Gastrocnemius medialis (tissue), 4 donors: Measurements from ENCODE around the gene TAF1A. TPM values are rescaled to one million over a fixed set of nuclear protein-coding genes. Genes with fewer than 3 reads are reported as not detected.
A peak's percentile ranks its signal among the peaks of the same experiment; 100 is the strongest.
"Not testable (repeated sequence)": the region's sequence is repeated elsewhere in the genome, so short reads cannot be mapped to it uniquely, and the experiment has no call there.

Experiments
- ATAC-seq, 2 donors: fragments of 150-250 bp; one replicate each; pipeline ENCODE4 v1.9.1; 2016
- DNase-seq, 2 donors: peaks; one replicate each; pipeline ENCODE4 v3.0.0-alpha.2; 2019
- H3K27ac ChIP-seq, 4 donors: fragments of 200-600 bp; sonication (generic); 1 replicate in 1 of 4; 2 replicates in 3 of 4; pipeline ENCODE4 v1.5.1; 2016 to 2018; ENCODE audit warnings: mild to moderate bottlenecking in 2 of 4, moderate library complexity in 1 of 4
- H3K27me3 ChIP-seq, 3 donors: fragments of 200-600 bp; sonication (generic) in 2 of 3; 1 replicate in 1 of 3; 2 replicates in 2 of 3; pipeline versions ENCODE4 v1.5.1 to v1.6.0; 2016 to 2019; ENCODE audit warnings: mild to moderate bottlenecking in 1 of 3, moderate library complexity in 1 of 3
- H3K36me3 ChIP-seq, 2 donors: fragments of 200-600 bp; sonication (generic) in 1 of 2; one replicate each; pipeline ENCODE4 v1.5.1; 2017 to 2018
- H3K4me1 ChIP-seq, 2 donors: fragments of 200-600 bp; sonication (generic) in 1 of 2; one replicate each; pipeline ENCODE4 v1.5.1; 2016 to 2017; ENCODE audit warnings: mild to moderate bottlenecking in 2 of 2
- H3K4me3 ChIP-seq, 4 donors: fragments of 200-600 bp; sonication (generic) in 3 of 4; 1 replicate in 1 of 4; 2 replicates in 3 of 4; pipeline ENCODE4 v1.5.1; 2016 to 2019; ENCODE audit warnings: mild to moderate bottlenecking in 2 of 4
- H3K9me3 ChIP-seq, 3 donors: fragments of 200-600 bp; sonication (generic) in 2 of 3; 1 replicate in 1 of 3; 2 replicates in 2 of 3; pipeline ENCODE4 v1.5.1; 2016 to 2019
- POLR2A ChIP-seq, 2 donors: fragments of 450-650 bp; IDR thresholded peaks; one replicate each; pipeline ENCODE4 v1.6.1; 2017; ENCODE audit warnings: antibody characterized with exemption in 2 of 2, mild to moderate bottlenecking in 2 of 2, moderate library complexity in 2 of 2
- in situ Hi-C, 4 donors: fragments of 200-750 bp; cut with MboI; loops; one replicate each; pipeline versions ENCODE4 v1.15.0 to v1.8.0; 2017; ENCODE audit warnings: low sequenced_read_pairs in 4 of 4
- intact Hi-C: fragments of 100-400 bp; cut with DNase I; formaldehyde crosslinking; loops from one replicate; pipeline ENCODE4 v1.15.1; 2023; ENCODE audit warnings: low total_unique reads
- total RNA-seq, 4 donors: library from RNA; depleted of rRNA; stranded (reverse); fragments of >200 nt; gene quantifications; one replicate each; pipeline versions ENCODE4 v1.1.0 to v1.2.3, GENCODE V29; 2016
- TF ChIP-seq, protein P1 (sequence below), 5 experiments: fragments of 450-650 bp in 3 of 5; fragments of 200-600 bp in 2 of 5; sonication (generic) in 2 of 5; IDR thresholded peaks in 4 of 5; conservative IDR thresholded peaks in 1 of 5; 1 replicate in 4 of 5; 2 replicates in 1 of 5; pipeline ENCODE4 v1.5.1; 2016 to 2019; ENCODE audit warnings: antibody characterized with exemption in 5 of 5, mild to moderate bottlenecking in 3 of 5, moderate library complexity in 3 of 5

TAF1A gene
- total RNA-seq, 4 donors from 2014 or later = 1.5 to 3.4 (median 1.6) TPM

DNA sequence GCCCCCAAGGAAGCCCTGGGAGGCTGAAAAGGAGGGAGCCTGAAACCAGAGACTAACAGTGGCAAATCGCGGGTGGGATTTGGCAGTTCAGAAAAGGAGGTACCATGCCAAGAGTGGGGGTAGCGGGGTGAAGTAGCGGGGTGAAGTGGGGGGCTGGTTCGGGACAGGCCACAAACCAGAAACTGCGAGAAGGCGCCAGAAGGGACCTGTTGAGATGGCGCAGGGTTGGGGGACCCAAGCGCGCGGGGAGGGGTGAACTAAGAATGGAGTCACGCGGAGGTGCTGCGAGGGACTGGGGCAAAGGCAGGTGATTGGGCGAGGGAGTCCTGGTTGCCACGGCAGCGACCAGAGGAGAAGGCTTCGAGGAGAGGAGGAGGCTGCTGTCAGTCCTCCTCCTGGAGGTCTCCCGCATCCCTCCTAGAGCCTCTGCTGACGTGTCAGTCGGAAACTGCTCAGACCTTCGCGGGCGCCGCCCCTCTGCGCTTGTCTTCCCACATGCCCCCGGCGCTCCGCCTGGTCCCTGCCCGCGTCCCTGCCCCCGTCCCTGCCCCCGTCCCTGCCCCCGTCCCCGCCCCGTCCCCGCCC, 27.7 kb upstream of the TAF1A start:
- Histone ChIP-seq H3K36me3 (peaks cover 0 to 13% of the 10 kb centered on the region in 2 donors), H3K4me3 (peak overlapping the region; percentile 61 to 73 (median 68)), H3K9me3 (no peaks in the 10 kb centered on the region), H3K4me1 (peaks cover 12 to 13% of the 10 kb centered on the region in 2 donors), H3K27ac (peak overlapping the region; percentile 52 to 71 (median 62)), H3K27me3 (no peaks in the 10 kb centered on the region)
- peak; percentile 91 to 93 for ATAC-seq
- in situ Hi-C loops = no loop called here
- peak; percentile 80 to 82 for DNase-seq
- intact Hi-C loops = no loop called here
- TF ChIP-seq, protein P1, sequence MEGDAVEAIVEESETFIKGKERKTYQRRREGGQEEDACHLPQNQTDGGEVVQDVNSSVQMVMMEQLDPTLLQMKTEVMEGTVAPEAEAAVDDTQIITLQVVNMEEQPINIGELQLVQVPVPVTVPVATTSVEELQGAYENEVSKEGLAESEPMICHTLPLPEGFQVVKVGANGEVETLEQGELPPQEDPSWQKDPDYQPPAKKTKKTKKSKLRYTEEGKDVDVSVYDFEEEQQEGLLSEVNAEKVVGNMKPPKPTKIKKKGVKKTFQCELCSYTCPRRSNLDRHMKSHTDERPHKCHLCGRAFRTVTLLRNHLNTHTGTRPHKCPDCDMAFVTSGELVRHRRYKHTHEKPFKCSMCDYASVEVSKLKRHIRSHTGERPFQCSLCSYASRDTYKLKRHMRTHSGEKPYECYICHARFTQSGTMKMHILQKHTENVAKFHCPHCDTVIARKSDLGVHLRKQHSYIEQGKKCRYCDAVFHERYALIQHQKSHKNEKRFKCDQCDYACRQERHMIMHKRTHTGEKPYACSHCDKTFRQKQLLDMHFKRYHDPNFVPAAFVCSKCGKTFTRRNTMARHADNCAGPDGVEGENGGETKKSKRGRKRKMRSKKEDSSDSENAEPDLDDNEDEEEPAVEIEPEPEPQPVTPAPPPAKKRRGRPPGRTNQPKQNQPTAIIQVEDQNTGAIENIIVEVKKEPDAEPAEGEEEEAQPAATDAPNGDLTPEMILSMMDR (IDR thresholded peaks at IDR 0.05 in 4 of 5, conservative IDR thresholded peaks at IDR 0.05 in 1 of 5) = no peak

DNA sequence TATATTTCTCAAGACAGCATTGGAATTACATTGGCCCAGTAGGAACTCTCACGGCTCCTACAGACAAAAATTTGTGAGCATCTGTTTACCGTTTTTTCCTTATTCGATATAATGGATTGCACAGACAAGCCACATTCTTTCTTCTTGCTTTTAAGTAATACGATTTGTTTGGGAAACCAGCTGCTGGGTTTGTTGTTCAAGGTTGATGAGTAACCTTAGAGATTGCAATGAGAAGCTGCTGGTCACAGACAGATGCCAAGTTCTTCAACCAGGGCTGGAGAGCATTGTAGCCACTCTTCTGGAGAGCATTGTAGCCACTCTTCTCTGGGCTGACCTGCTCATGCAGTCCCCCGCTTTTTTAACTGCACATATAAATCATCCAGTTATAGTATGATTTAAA, 26.8 kb upstream of the TAF1A start:
- intact Hi-C loops = no loop called here
- TF ChIP-seq, protein P1 (IDR thresholded peaks at IDR 0.05 in 4 of 5, conservative IDR thresholded peaks at IDR 0.05 in 1 of 5) = no peak
- no peak for TF ChIP-seq POLR2A (IDR thresholded peaks at IDR 0.05)
- in situ Hi-C loops = no loop called here
- ATAC-seq (no peak), DNase-seq (no peak)
- no peaks in the 10 kb centered on the region for H3K27me3 ChIP-seq
- H3K9me3 ChIP-seq = no peaks in the 10 kb centered on the region
- H3K36me3 ChIP-seq = peaks cover 0 to 4% of the 10 kb centered on the region in 2 donors
- no peak overlapping the region for H3K4me3 ChIP-seq
- peaks cover 12 to 13% of the 10 kb centered on the region in 2 donors for H3K4me1 ChIP-seq
- H3K27ac ChIP-seq = no peak overlapping the region

DNA sequence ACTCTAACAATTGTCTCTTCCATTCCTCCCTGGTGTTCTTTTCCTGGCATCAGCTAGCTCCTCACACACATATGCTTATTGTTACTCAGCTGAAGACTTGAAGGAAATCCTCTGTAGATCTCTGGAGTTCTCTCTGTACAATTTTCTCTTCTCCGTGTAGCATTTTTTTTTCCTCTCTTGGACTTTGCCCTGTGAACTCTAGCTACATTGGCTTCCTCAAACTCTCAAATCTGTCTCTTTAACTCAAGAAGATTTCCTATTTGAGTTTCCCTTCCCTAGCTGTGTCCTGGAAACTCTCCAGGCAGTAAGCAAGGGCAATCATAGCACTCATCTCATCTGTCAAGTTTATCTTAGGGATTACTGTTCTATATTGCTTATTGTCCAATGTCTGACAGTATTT, 23.9 kb upstream of the TAF1A start:
- ATAC-seq (no peak), DNase-seq (no peak)
- H3K4me1 ChIP-seq = peaks cover 2 to 7% of the 10 kb centered on the region in 2 donors
- TF ChIP-seq, protein P1 (IDR thresholded peaks at IDR 0.05 in 4 of 5, conservative IDR thresholded peaks at IDR 0.05 in 1 of 5) = no peak
- no peak for TF ChIP-seq POLR2A (IDR thresholded peaks at IDR 0.05)
- no peaks in the 10 kb centered on the region for H3K27me3 ChIP-seq
- no peak overlapping the region for H3K4me3 ChIP-seq
- no peak overlapping the region for H3K27ac ChIP-seq
- in situ Hi-C loops = no loop called here
- intact Hi-C loops = no loop called here
- no peaks in the 10 kb centered on the region for H3K9me3 ChIP-seq
- no peaks in the 10 kb centered on the region for H3K36me3 ChIP-seq

DNA sequence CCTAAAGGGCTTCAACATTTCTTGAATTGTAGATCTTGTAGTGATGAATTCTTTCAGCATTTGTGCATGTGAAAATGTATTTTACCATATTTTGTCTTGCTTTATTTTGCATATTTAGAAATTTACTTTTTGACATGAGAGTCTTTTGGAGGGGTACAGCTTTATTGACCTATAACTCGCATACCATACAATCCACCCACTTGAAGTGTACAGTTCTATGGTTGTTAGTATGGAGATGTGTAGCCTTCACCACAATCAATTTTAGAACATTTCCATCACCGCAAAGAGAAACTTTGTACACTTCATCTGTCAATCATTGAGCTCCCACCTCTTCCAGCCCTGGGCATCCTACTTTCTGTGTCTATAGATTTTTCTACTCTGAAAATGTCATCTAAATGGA, 21.0 kb upstream of the TAF1A start:
- intact Hi-C loops = no loop called here
- ATAC-seq = no peak
- in situ Hi-C loops = no loop called here
- H3K9me3 ChIP-seq = no peaks in the 10 kb centered on the region
- no peaks in the 10 kb centered on the region for H3K36me3 ChIP-seq
- H3K27ac ChIP-seq = no peak overlapping the region
- H3K4me3 ChIP-seq = no peak overlapping the region
- TF ChIP-seq, protein P1 (IDR thresholded peaks at IDR 0.05 in 4 of 5, conservative IDR thresholded peaks at IDR 0.05 in 1 of 5) = no peak
- no peak for TF ChIP-seq POLR2A (IDR thresholded peaks at IDR 0.05)
- no peaks in the 10 kb centered on the region for H3K4me1 ChIP-seq
- DNase-seq = no peak
- H3K27me3 ChIP-seq = no peaks in the 10 kb centered on the region

DNA sequence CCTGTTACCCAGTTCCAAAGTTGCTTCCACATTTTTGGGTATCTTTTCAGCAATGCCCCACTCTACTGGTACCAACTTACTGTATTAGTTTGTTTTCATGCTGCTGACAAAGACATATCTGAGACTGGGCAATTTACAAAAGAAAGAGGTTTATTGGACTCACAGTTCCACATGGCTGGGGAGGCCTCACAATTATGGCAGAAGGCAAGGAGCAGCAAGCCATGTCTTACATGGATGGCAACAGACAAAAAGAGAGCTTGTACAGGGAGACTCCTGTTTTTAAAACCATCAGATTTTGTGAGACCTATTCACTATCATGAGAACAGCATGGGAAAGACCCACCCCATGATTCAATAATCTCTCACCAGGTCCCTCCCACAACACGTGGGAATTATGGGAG, 19.4 kb upstream of the TAF1A start:
- H3K9me3 ChIP-seq, DNase-seq, ATAC-seq, H3K27me3 ChIP-seq, intact Hi-C loops, H3K27ac ChIP-seq, H3K4me1 ChIP-seq, in situ Hi-C loops, H3K36me3 ChIP-seq, H3K4me3 ChIP-seq: not testable (repeated sequence)
